Measurements from ENCODE around the gene PKM.

The PKM gene

DNA sequence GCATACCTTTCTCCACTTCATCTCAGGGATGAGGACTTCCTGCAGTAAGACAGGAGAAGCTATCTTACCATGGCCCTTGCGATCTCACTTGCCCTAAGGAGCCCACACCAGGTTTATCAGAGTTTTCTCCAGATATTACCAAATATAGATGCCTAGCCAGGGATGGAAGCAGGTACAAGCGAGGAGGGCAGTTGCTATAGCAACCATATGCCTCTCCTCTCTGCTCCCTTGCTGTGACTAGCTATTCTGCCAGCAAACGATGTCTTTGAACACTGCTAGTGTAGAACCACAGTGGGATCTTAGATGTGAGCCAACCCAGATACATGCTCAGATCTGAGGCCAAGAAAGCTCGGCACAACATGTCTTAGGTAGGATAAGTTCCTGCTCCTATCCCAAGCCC, 67.3 kb downstream of the PKM start:
- Histone ChIP-seq H3K9me3 (ENCODE audit: severe bottlenecking) (no peaks in the 10 kb centered on the region), H3K4me3 (ENCODE audit: low read depth, low read length) (no peak overlapping the region), H3K27me3 (ENCODE audit: insufficient read depth, low read depth, severe bottlenecking) (no peaks in the 10 kb centered on the region), H3K27ac (no peak overlapping the region), H3K36me3 (no peaks in the 10 kb centered on the region)
- TF ChIP-seq, protein P1, sequence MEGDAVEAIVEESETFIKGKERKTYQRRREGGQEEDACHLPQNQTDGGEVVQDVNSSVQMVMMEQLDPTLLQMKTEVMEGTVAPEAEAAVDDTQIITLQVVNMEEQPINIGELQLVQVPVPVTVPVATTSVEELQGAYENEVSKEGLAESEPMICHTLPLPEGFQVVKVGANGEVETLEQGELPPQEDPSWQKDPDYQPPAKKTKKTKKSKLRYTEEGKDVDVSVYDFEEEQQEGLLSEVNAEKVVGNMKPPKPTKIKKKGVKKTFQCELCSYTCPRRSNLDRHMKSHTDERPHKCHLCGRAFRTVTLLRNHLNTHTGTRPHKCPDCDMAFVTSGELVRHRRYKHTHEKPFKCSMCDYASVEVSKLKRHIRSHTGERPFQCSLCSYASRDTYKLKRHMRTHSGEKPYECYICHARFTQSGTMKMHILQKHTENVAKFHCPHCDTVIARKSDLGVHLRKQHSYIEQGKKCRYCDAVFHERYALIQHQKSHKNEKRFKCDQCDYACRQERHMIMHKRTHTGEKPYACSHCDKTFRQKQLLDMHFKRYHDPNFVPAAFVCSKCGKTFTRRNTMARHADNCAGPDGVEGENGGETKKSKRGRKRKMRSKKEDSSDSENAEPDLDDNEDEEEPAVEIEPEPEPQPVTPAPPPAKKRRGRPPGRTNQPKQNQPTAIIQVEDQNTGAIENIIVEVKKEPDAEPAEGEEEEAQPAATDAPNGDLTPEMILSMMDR (IDR thresholded peaks at IDR 0.05; ENCODE audit: low read depth, low read length) = no peak
- no peak for DNase-seq

DNA sequence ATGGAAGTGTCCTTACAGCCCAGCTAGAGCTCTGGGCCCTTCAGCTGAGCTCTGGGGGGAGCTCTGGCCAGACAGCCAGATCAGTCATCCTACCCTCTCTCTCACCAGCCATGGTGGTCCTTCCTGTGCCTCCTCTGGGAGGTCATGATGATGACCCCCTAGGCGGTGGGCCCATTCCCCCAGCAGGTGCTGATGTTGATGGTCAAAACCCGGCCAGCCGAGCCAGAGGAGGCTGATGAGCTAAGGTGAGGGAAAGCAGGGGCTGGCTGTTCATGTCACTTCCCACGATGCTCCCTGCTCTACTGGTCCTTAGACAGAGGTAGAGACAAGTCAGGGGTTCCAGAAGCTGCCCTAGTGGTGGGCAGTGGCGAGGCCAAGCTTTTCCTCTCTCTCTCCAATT, 68.4 kb downstream of the PKM start:
- Histone ChIP-seq H3K27me3 (ENCODE audit: insufficient read depth, low read depth, severe bottlenecking) (no peaks in the 10 kb centered on the region), H3K9me3 (ENCODE audit: severe bottlenecking) (no peaks in the 10 kb centered on the region), H3K36me3 (no peaks in the 10 kb centered on the region), H3K4me3 (ENCODE audit: low read depth, low read length) (no peak overlapping the region), H3K27ac (no peak overlapping the region)
- DNase-seq = no peak
- TF ChIP-seq, protein P1 (IDR thresholded peaks at IDR 0.05; ENCODE audit: low read depth, low read length) = no peak

DNA sequence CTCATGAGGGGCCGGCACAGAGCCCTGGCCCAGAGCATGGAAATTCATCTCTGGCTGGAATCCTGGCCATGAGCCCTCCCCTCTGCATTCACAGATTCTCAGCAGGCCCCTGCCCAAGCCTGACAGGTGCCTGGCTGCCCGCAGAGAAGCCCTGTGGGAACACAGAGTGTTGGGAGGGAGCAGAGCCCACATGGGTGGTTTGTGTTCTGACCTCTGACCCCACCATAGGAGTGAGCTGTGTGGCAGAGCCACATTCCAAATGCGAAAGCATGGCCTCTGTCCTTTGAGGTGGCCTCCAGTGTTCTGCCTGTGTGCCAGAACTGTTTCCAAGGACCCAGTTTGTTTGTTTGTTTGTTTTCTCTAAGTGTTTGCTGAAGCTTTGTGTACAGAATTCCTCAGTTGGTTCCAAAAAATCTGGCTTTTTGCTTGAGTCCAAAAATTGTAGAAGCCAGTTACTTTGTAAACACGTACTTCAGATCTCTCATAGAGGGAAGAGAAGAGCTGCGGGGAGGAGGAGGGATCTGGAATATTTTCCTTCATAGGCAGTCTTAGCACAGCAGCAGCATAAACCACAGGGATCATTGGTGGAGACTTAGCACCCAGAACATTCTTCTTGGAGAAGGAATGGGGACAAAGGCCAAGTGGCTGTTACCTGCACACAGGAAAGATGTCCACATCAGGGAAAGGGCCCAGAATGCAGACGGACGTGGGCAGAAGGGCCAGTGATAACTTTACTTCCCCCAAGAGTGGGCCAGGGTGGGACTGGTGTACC, 69.4 kb downstream of the PKM start:
- Histone ChIP-seq H3K4me3 (ENCODE audit: low read depth, low read length) (no peak overlapping the region), H3K27ac (no peak overlapping the region), H3K9me3 (ENCODE audit: severe bottlenecking) (no peaks in the 10 kb centered on the region), H3K36me3 (no peaks in the 10 kb centered on the region), H3K27me3 (ENCODE audit: insufficient read depth, low read depth, severe bottlenecking) (no peaks in the 10 kb centered on the region)
- DNase-seq = no peak
- TF ChIP-seq, protein P1 (IDR thresholded peaks at IDR 0.05; ENCODE audit: low read depth, low read length) = no peak

DNA sequence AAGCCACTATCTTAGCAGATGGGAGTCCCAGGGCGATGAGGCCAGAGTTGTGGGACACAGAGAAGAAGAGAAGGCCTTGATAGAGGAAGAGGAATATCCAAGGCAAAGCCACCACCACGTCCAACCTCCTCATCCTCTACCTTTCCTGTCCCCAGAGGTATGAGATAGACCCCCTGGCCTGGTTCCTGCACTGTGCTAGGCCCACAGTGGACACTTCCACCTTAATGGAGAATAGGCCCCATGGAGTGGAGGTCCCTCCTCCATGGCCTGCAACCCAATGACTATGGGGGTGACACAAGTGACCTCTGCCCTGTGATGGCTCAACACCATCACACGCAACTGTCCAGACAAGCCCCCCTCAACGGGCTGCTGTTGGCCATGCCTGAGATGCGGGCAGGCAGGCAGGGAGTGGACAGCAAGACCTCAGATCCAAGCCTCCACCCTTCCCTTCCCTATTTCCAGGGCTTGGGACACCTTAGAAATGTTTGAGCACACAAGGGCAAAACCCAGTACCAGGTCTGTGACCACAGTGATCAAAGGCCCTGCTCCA, 70.2 kb downstream of the PKM start:
- H3K36me3 ChIP-seq = no peaks in the 10 kb centered on the region
- no peaks in the 10 kb centered on the region for H3K27me3 ChIP-seq (ENCODE audit: insufficient read depth, low read depth, severe bottlenecking)
- no peaks in the 10 kb centered on the region for H3K9me3 ChIP-seq (ENCODE audit: severe bottlenecking)
- TF ChIP-seq, protein P1 (IDR thresholded peaks at IDR 0.05; ENCODE audit: low read depth, low read length) = no peak
- DNase-seq = no peak
- H3K4me3 ChIP-seq (ENCODE audit: low read depth, low read length) = no peak overlapping the region
- no peak overlapping the region for H3K27ac ChIP-seq

DNA sequence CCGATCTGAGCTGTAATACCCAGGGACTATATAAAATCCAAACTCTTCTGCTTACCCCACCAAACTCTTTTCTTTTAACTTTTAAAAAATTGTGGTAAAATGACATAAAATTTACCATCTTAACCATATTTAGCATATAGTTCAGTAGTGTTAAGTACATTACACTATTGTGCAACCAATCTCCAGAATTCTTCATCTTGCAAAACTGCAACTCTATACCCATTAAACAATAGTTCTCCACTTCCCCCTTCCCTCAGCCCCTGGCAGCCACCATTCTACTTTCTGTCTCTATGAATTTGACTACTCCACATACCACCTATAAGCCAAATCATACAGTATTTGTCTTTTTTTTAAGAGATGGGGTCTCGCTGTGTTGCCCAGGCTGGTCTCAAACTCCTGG, 74.1 kb downstream of the PKM start:
- Histone ChIP-seq H3K9me3 (ENCODE audit: severe bottlenecking) (no peaks in the 10 kb centered on the region), H3K4me3 (ENCODE audit: low read depth, low read length) (no peak overlapping the region), H3K27me3 (ENCODE audit: insufficient read depth, low read depth, severe bottlenecking) (no peaks in the 10 kb centered on the region), H3K27ac (no peak overlapping the region), H3K36me3 (no peaks in the 10 kb centered on the region)
- no peak for DNase-seq
- TF ChIP-seq, protein P1 (IDR thresholded peaks at IDR 0.05; ENCODE audit: low read depth, low read length) = no peak
